ENCODE measurements around the gene GLS. TPM values are rescaled to one million over a fixed set of nuclear protein-coding genes. Genes with fewer than 3 reads are reported as not detected.
A peak's percentile ranks its signal among the peaks of the same experiment; 100 is the strongest.

Gene GLS
- total and polyA plus RNA-seq, 2 of the 13 experiments (the other 11 are each of a cell fraction or from before 2014, with no cell fraction given) = 78.6 to 183 TPM

DNA sequence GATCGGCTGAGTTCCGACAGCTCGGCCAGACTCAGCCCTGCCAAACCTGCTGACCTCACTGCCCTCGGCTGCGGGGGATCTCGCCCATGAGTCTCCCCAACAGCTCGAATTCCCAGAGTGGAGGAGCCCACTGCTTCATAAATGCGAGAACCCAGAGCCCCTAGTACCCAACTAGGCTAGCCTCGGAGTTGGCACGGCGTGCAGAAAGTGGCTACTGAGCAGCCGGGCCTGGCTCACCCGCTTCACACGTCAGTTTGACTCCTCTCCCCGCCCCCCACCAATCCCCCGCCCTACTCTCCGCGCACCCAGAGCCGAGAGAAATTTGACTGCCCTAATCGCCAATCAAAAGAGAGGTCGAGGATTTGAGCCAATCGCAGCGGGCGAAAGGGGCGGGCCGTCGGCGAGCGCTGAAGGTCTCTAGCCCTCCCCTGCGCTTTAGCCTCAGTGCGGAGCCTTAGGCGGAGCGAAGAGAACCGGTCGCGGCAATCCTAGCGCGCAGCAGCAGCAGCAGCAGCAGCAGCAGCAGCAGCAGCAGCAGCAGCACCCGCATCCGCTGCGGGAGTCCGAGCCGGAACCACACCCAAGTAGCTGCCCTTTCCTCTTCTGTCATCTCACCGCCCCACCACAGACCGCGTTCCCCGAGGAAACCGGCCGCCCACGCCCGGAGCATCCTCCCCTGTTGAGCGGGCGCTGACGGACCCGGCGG, at the start of gene GLS (continued):
- TF ChIP-seq, protein P1, sequence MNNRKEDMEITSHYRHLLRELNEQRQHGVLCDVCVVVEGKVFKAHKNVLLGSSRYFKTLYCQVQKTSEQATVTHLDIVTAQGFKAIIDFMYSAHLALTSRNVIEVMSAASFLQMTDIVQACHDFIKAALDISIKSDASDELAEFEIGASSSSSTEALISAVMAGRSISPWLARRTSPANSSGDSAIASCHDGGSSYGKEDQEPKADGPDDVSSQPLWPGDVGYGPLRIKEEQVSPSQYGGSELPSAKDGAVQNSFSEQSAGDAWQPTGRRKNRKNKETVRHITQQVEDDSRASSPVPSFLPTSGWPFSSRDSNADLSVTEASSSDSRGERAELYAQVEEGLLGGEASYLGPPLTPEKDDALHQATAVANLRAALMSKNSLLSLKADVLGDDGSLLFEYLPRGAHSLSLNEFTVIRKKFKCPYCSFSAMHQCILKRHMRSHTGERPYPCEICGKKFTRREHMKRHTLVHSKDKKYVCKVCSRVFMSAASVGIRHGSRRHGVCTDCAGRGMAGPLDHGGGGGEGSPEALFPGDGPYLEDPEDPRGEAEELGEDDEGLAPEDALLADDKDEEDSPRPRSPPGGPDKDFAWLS (CRISPR knock-in tag; IDR thresholded peaks at IDR 0.05; ENCODE audit: borderline replicate concordance) = no peak
- TF ChIP-seq ZNF501 (CRISPR knock-in tag; IDR thresholded peaks at IDR 0.05) (peak; percentile 56), HOXA5 (CRISPR knock-in tag; IDR thresholded peaks at IDR 0.05) (peak; percentile 80; the same call in 1 of the 2 replicates), ZNF264 (CRISPR knock-in tag; IDR thresholded peaks at IDR 0.05) (no peak), KMT2A (CRISPR knock-in tag; IDR thresholded peaks at IDR 0.05) (peak; percentile 67; the same call in 1 of the 2 replicates), HDAC6 (IDR thresholded peaks at IDR 0.05; ENCODE audit: low read depth, low read length) (no peak), ZNF775 (CRISPR knock-in tag; IDR thresholded peaks at IDR 0.05; ENCODE audit: borderline replicate concordance) (no peak), ZNF724P (CRISPR knock-in tag; IDR thresholded peaks at IDR 0.05; ENCODE audit: borderline replicate concordance) (peak; percentile 82), CREM (IDR thresholded peaks at IDR 0.05) (peak; percentile 48; the same call in 1 of the 2 replicates), CREM (CRISPR knock-in tag; IDR thresholded peaks at IDR 0.05) (no peak), NFRKB (IDR thresholded peaks at IDR 0.05) (no peak)
- TF ChIP-seq, protein P2, sequence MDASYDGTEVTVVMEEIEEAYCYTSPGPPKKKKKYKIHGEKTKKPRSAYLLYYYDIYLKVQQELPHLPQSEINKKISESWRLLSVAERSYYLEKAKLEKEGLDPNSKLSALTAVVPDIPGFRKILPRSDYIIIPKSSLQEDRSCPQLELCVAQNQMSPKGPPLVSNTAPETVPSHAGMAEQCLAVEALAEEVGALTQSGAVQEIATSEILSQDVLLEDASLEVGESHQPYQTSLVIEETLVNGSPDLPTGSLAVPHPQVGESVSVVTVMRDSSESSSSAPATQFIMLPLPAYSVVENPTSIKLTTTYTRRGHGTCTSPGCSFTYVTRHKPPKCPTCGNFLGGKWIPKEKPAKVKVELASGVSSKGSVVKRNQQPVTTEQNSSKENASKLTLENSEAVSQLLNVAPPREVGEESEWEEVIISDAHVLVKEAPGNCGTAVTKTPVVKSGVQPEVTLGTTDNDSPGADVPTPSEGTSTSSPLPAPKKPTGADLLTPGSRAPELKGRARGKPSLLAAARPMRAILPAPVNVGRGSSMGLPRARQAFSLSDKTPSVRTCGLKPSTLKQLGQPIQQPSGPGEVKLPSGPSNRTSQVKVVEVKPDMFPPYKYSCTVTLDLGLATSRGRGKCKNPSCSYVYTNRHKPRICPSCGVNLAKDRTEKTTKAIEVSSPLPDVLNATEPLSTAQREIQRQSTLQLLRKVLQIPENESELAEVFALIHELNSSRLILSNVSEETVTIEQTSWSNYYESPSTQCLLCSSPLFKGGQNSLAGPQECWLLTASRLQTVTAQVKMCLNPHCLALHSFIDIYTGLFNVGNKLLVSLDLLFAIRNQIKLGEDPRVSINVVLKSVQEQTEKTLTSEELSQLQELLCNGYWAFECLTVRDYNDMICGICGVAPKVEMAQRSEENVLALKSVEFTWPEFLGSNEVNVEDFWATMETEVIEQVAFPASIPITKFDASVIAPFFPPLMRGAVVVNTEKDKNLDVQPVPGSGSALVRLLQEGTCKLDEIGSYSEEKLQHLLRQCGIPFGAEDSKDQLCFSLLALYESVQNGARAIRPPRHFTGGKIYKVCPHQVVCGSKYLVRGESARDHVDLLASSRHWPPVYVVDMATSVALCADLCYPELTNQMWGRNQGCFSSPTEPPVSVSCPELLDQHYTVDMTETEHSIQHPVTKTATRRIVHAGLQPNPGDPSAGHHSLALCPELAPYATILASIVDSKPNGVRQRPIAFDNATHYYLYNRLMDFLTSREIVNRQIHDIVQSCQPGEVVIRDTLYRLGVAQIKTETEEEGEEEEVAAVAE (CRISPR knock-in tag; IDR thresholded peaks at IDR 0.05; ENCODE audit: borderline replicate concordance) = peak; percentile 68; the same call in 1 of the 2 replicates
- TF ChIP-seq, protein P3, sequence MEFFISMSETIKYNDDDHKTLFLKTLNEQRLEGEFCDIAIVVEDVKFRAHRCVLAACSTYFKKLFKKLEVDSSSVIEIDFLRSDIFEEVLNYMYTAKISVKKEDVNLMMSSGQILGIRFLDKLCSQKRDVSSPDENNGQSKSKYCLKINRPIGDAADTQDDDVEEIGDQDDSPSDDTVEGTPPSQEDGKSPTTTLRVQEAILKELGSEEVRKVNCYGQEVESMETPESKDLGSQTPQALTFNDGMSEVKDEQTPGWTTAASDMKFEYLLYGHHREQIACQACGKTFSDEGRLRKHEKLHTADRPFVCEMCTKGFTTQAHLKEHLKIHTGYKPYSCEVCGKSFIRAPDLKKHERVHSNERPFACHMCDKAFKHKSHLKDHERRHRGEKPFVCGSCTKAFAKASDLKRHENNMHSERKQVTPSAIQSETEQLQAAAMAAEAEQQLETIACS (CRISPR knock-in tag; IDR thresholded peaks at IDR 0.05) = no peak
- TF ChIP-seq, protein P4, sequence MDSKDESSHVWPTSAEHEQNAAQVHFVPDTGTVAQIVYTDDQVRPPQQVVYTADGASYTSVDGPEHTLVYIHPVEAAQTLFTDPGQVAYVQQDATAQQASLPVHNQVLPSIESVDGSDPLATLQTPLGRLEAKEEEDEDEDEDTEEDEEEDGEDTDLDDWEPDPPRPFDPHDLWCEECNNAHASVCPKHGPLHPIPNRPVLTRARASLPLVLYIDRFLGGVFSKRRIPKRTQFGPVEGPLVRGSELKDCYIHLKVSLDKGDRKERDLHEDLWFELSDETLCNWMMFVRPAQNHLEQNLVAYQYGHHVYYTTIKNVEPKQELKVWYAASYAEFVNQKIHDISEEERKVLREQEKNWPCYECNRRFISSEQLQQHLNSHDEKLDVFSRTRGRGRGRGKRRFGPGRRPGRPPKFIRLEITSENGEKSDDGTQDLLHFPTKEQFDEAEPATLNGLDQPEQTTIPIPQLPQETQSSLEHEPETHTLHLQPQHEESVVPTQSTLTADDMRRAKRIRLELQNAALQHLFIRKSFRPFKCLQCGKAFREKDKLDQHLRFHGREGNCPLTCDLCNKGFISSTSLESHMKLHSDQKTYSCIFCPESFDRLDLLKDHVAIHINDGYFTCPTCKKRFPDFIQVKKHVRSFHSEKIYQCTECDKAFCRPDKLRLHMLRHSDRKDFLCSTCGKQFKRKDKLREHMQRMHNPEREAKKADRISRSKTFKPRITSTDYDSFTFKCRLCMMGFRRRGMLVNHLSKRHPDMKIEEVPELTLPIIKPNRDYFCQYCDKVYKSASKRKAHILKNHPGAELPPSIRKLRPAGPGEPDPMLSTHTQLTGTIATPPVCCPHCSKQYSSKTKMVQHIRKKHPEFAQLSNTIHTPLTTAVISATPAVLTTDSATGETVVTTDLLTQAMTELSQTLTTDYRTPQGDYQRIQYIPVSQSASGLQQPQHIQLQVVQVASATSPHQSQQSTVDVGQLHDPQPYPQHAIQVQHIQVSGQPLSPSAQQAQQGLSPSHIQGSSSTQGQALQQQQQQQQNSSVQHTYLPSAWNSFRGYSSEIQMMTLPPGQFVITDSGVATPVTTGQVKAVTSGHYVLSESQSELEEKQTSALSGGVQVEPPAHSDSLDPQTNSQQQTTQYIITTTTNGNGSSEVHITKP (CRISPR knock-in tag; IDR thresholded peaks at IDR 0.05; ENCODE audit: low read depth) = peak; percentile 40; the same call in 1 of the 2 replicates
- TF ChIP-seq, protein P5, sequence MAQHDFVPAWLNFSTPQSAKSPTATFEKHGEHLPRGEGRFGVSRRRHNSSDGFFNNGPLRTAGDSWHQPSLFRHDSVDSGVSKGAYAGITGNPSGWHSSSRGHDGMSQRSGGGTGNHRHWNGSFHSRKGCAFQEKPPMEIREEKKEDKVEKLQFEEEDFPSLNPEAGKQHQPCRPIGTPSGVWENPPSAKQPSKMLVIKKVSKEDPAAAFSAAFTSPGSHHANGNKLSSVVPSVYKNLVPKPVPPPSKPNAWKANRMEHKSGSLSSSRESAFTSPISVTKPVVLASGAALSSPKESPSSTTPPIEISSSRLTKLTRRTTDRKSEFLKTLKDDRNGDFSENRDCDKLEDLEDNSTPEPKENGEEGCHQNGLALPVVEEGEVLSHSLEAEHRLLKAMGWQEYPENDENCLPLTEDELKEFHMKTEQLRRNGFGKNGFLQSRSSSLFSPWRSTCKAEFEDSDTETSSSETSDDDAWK (CRISPR knock-in tag; IDR thresholded peaks at IDR 0.05) = no peak

Data from HepG2 (cell line).